Nephron (organoid): ENCODE data around the gene SMYD1.

Experiments
- H3K27ac Mint-ChIP-seq, 3 experiments: 2 replicates each; pipeline ENCODE4 v1.8.0; 2020; ENCODE audit warnings: mixed read lengths in 3 of 3, mild to moderate bottlenecking in 2 of 3, moderate library complexity in 1 of 3
- H3K27me3 Mint-ChIP-seq: 2 replicates; pipeline ENCODE4 v1.8.0; 2021; ENCODE audit warnings: low read depth, mild to moderate bottlenecking, moderate library complexity, mixed read lengths
- H3K36me3 Mint-ChIP-seq: 2 replicates; pipeline ENCODE4 v1.8.0; 2020; ENCODE audit warnings: low read depth, mixed read lengths
- H3K4me1 Mint-ChIP-seq: 2 replicates; pipeline ENCODE4 v1.8.0; 2020; ENCODE audit warnings: mixed read lengths
- H3K4me3 Mint-ChIP-seq, 3 experiments: 2 replicates each; pipeline ENCODE4 v1.8.0; 2020; ENCODE audit warnings: mild to moderate bottlenecking in 3 of 3, mixed read lengths in 3 of 3, moderate library complexity in 2 of 3
- H3K9me3 Mint-ChIP-seq: 2 replicates; pipeline ENCODE4 v1.8.0; 2020; ENCODE audit warnings: mixed read lengths
- CTCF ChIP-seq, 3 experiments: fragments of 200-600 bp; sonication (generic); IDR thresholded peaks; one replicate each; pipeline ENCODE4 v1.5.0; 2021; ENCODE audit warnings: antibody characterized with exemption in 3 of 3; ENCODE audit not compliant: unreplicated experiment in 3 of 3

Gene SMYD1

DNA sequence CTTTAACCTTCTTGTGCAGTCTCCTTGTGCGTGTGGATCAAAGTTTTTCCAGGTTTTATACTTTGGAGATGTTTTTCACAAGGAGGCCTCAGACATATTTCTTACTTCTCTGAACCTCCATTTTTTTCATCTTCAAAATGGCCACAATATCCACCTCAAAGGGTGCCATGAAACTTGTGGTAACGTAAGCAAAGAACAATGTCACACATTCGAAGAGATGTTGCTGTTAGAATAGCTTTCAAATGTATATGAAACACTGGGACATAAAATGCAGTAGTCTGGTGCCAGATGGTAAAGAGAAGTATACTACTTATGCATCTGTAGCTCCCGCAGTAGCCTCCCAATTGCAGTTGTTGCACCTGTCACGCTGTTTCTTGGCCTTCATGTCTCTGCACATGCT is 9.4 kb upstream of the SMYD1 start:
- Mint-ChIP-seq H3K9me3 (no peaks in the 10 kb centered on the region), H3K36me3 (peaks cover 7% of the 10 kb centered on the region), H3K4me1 (peaks cover 45% of the 10 kb centered on the region), H3K27ac (peak overlapping the region in 1 of 3 experiments; percentile 28), H3K4me3 (peak overlapping the region in 2 of 3 experiments; percentile 19 to 92), H3K27me3 (no peaks in the 10 kb centered on the region)
- TF ChIP-seq CTCF (IDR thresholded peaks at IDR 0.05; ENCODE audit: unreplicated experiment in 3 of 3): no peak

GRCh38 chr2:88059979-88060906 is 7.4 kb upstream of the SMYD1 start:
- Mint-ChIP-seq H3K27ac (no peak overlapping the region), H3K9me3 (no peaks in the 10 kb centered on the region), H3K27me3 (no peaks in the 10 kb centered on the region), H3K36me3 (no peaks in the 10 kb centered on the region), H3K4me3 (no peak overlapping the region), H3K4me1 (peaks cover 24% of the 10 kb centered on the region)
- TF ChIP-seq CTCF (IDR thresholded peaks at IDR 0.05; ENCODE audit: unreplicated experiment in 3 of 3): peak; percentile 75 to 82 (median 80)

DNA sequence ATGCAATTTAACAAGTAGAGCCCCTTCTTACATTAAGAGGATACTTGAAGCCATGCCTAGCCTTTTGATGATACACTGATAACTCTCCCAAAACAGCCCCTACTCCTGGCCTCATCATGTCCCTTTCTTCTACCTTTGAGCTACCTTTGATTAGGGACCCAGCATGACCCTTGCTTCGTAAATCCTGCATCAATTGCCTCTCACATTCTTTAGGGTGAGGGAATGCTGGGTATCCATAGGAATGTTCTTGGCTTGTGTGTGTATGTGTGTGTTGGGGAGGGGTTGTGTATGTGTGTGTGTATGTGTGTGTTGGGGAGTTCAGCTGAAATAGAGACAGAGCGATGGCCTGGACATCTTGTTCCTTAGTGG is 6.7 kb upstream of the SMYD1 start:
- no peaks in the 10 kb centered on the region for H3K36me3 Mint-ChIP-seq
- H3K27me3 Mint-ChIP-seq: no peaks in the 10 kb centered on the region
- H3K9me3 Mint-ChIP-seq: no peaks in the 10 kb centered on the region
- no peak overlapping the region for H3K4me3 Mint-ChIP-seq
- no peak overlapping the region for H3K27ac Mint-ChIP-seq
- peaks cover 24% of the 10 kb centered on the region for H3K4me1 Mint-ChIP-seq
- no peak for TF ChIP-seq CTCF (IDR thresholded peaks at IDR 0.05; ENCODE audit: unreplicated experiment in 3 of 3)

DNA sequence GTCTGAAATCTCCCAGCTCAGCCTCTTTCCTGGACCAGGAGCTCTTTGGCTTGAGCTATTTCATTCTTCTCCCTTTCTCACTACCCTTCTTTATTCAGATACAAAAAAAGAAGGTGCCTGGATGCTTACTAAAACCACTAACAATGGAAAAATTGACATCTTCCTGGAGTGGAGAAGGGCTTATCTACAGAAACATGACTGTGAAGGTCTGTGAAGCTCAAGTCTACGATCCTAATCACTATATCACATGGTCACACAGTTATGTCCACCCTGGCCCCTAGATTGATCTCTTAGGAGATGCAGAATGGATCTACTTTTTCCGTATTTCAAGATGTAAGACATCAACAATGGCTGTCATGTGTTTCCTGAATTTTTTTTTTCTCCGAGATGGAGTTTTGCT is 6.3 kb upstream of the SMYD1 start:
- Mint-ChIP-seq H3K9me3 (no peaks in the 10 kb centered on the region), H3K27ac (no peak overlapping the region), H3K36me3 (no peaks in the 10 kb centered on the region), H3K4me1 (peaks cover 24% of the 10 kb centered on the region), H3K27me3 (no peaks in the 10 kb centered on the region), H3K4me3 (no peak overlapping the region)
- no peak for TF ChIP-seq CTCF (IDR thresholded peaks at IDR 0.05; ENCODE audit: unreplicated experiment in 3 of 3)

GRCh38 chr2:88066543-88066942 is 1.1 kb upstream of the SMYD1 start:
- Mint-ChIP-seq H3K9me3 (no peaks in the 10 kb centered on the region), H3K4me1 (peaks cover 17% of the 10 kb centered on the region)
- TF ChIP-seq CTCF (IDR thresholded peaks at IDR 0.05; ENCODE audit: unreplicated experiment in 3 of 3): no peak

DNA sequence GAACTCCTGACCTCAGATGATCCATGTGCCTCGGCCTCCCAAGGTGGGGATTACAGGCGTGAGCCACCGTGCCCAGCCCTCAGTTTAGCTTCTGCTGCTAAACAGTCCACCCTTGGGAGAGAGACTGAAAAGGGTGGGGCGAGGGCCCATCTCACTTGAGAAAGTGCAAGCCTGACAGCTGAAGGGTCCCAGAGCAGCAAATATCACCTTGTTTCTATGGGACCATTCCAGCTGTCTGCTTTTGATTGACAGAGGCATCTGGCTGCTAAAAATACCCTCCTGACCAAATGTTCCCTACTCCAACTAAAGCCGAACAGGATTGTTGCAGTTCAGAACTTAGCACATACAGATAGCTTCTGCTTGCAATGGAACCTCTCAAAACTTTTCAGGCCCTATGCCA is 436 bp upstream of the SMYD1 start:
- Mint-ChIP-seq H3K9me3 (no peaks in the 10 kb centered on the region), H3K27ac (peak overlapping the region; percentile 74 to 85 (median 83)), H3K27me3 (no peaks in the 10 kb centered on the region), H3K4me1 (peaks cover 17% of the 10 kb centered on the region), H3K4me3 (peak overlapping the region; percentile 36 to 90 (median 83)), H3K36me3 (no peaks in the 10 kb centered on the region)
- TF ChIP-seq CTCF (IDR thresholded peaks at IDR 0.05; ENCODE audit: unreplicated experiment in 3 of 3): no peak

More at GRCh38 chr2:88066543-88066942, 1.1 kb upstream of the SMYD1 start:
- H3K27me3 Mint-ChIP-seq: no peaks in the 10 kb centered on the region
- peak overlapping the region in 1 of 3 experiments; percentile 61 for H3K4me3 Mint-ChIP-seq
- no peaks in the 10 kb centered on the region for H3K36me3 Mint-ChIP-seq
- peak overlapping the region in 2 of 3 experiments; percentile 67 to 75 for H3K27ac Mint-ChIP-seq
